Right cardiac atrium (tissue), 5 donors: ENCODE results near the gene SETD5. TPM values are rescaled to one million over a fixed set of nuclear protein-coding genes. Genes with fewer than 3 reads are reported as not detected.

Source experiments
- ATAC-seq, 2 donors: fragments of 200-7000 bp; cut with Tn5 transposase; one replicate each; pipeline versions ENCODE4 v1.8.0 to v1.9.1; 2020; ENCODE audit warnings: moderate library complexity in 2 of 2, mild to moderate bottlenecking in 1 of 2
- DNase-seq, 3 donors: peaks; one replicate each; pipeline ENCODE4 v3.0.0-alpha.2; 2020
- H3K27ac ChIP-seq: one replicate; pipeline ENCODE4 v1.5.1; 2013; ENCODE audit warnings: mild to moderate bottlenecking, low read length, control low read depth, moderate library complexity
- H3K27me3 ChIP-seq: one replicate; pipeline ENCODE4 v1.6.1; 2013; ENCODE audit not compliant: control insufficient read depth, insufficient read depth
- H3K4me1 ChIP-seq: one replicate; pipeline ENCODE4 v1.6.1; 2013; ENCODE audit warnings: low read length; ENCODE audit not compliant: control insufficient read depth, insufficient read depth
- H3K4me3 ChIP-seq: one replicate; pipeline ENCODE4 v1.5.1; 2013; ENCODE audit warnings: low read length, control low read depth
- H3K9me3 ChIP-seq: one replicate; pipeline ENCODE4 v1.6.1; 2013; ENCODE audit warnings: low read length; ENCODE audit not compliant: control insufficient read depth
- WGBS: extraction: QIAGEN DNeasy Blood & Tissue Kit; methylation state at CpG from one replicate; pipeline ENCODE4 v1.1.7; 2013; 5-methylcytosine and 5-hydroxymethylcytosine counted together
- intact Hi-C, 4 donors: fragments of 100-400 bp; cut with DNase I; formaldehyde crosslinking; loops; one replicate each; pipeline versions ENCODE4 v1.11.0 to v1.14.0; 2022 to 2023
- polyA plus RNA-seq: library from polyadenylated mRNA; stranded (reverse); fragments of 200-250 nt; gene quantifications from one replicate; pipeline ENCODE4 v1.2.3, GENCODE V29; 2013
- total RNA-seq, 4 donors: library from RNA; stranded (reverse); fragmentation: NEBNext Ultra II Directional; extraction: Animal tissue kit (Norgen Biotek cat#: 25700); gene quantifications; one replicate each; pipeline ENCODE4 v1.2.1, GENCODE V29; 2021
- donor health status: healthy with polysubstance abuse.
- donor health status: DM: no; HTN: yes; CAD: no.
- donor health status: DM: no; HTN: no; CAD: no.
- donor health status: DM: no; HTN: yes; CAD: no; lungs with severe emphysema.
- donor health status: DM: yes; HTN: yes; CAD: no.

Gene SETD5
- total and polyA plus RNA-seq, 5 donors = 29.4 to 73.6 (median 64.4) TPM

DNA sequence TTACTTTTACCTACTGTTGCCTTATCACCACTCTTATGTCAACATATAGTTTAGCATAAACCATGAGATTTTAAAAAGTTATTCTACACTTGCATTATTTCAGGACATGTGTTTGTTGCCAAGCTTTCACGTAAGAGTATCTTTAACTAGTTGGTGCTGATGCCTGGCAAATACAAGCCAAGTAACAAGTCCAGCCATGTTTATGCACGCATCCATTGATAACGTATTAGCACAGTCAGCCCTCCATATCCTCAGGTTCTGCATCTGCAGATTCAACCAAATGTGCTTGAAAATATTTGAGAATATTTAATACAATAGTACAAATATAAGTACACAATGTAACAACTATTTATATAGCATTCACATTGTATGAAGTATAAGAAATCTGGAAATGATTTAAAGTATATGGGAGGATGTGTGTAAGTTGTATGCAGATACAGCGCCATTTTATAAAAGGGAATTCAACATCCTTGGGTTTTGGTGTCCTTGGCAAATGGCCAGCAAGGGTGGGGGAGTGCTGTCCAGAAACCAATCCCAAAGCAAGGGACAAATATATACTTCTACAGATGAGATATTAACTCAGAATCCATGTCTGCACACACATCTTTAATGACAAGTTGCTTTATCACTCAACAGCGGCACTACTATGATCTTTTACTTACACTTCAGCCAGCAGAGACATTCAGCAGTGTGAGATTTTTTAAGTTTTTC lies 8.7 kb upstream of the SETD5 start:
- Histone ChIP-seq H3K27ac (no peak overlapping the region), H3K9me3 (no peaks in the 10 kb centered on the region), H3K4me3 (no peak overlapping the region), H3K27me3 (no peaks in the 10 kb centered on the region), H3K4me1 (no peaks in the 10 kb centered on the region)
- no peak for DNase-seq
- WGBS = 86% methylated on average over 5 of the region's 5 CpGs
- no peak for ATAC-seq
- intact Hi-C loops = loop anchor here in 1 of 4 donors (5.0 kb wide), 1 partner anchor 44 kb away; no protein-coding TSS in a partner anchor

GRCh38 chr3:9390265-9390888 lies 7.0 kb upstream of the SETD5 start:
- ATAC-seq (no peak), DNase-seq (no peak)
- Histone ChIP-seq H3K4me3 (no peak overlapping the region), H3K27ac (no peak overlapping the region), H3K4me1 (no peaks in the 10 kb centered on the region), H3K9me3 (no peaks in the 10 kb centered on the region), H3K27me3 (no peaks in the 10 kb centered on the region)
- intact Hi-C loops = loop anchor here in 1 of 4 donors (5.0 kb wide), 1 partner anchor 37 kb away; no protein-coding TSS in a partner anchor
- WGBS = 88% methylated on average over 5 of the region's 5 CpGs

GRCh38 chr3:9392041-9392440 lies 5.4 kb upstream of the SETD5 start:
- no peak for ATAC-seq

DNA sequence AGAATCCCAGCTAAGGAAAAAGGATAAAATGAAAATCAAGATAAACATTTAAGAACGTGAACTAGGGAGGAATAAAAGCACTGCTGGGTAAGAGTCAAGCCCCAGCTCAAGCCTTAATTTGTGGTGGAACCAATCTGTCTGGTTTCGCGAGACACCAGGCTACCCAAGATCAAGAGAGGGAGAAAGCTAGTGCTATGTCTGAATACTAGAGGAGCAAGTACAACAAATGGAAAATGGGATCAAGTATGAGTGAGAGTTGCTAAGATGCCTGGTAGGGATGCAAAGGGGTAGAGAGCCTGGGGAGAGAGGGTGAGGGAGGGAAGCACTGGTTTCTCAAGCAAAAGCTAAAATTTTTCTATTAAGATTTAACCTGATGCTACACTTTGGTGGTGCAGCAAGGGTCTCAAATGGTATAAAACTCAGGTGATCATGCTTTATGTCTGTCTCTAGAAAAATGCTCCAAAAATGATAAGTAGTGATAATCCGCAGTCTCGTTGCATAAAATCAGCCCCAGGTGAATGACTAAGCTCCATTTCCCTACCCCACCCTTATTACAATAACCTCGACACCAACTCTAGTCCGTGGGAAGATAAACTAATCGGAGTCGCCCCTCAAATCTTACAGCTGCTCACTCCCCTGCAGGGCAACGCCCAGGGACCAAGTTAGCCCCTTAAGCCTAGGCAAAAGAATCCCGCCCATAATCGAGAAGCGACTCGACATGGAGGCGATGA lies 1.7 kb upstream of the SETD5 start:
- no peak for ATAC-seq
- Histone ChIP-seq H3K4me1 (no peaks in the 10 kb centered on the region), H3K9me3 (no peaks in the 10 kb centered on the region), H3K4me3 (peak overlapping the region; percentile 68), H3K27me3 (no peaks in the 10 kb centered on the region), H3K27ac (peak overlapping the region; percentile 86)
- intact Hi-C loops = loop anchor here in 1 of 4 donors (5.0 kb wide), 1 partner anchor 37 kb away; no protein-coding TSS in a partner anchor
- no peak for DNase-seq
- WGBS = 5% methylated on average over 15 of the region's 15 CpGs

More at GRCh38 chr3:9392041-9392440, 5.4 kb upstream of the SETD5 start:
- Histone ChIP-seq H3K4me3 (no peak overlapping the region), H3K9me3 (no peaks in the 10 kb centered on the region), H3K27ac (no peak overlapping the region), H3K4me1 (no peaks in the 10 kb centered on the region), H3K27me3 (no peaks in the 10 kb centered on the region)
- DNase-seq = no peak
- intact Hi-C loops = loop anchor here in 1 of 4 donors (5.0 kb wide), 1 partner anchor 35 kb away; no protein-coding TSS in a partner anchor
- WGBS = 27% methylated on average over 1 of the region's 1 CpG

GRCh38 chr3:9396301-9396631 lies 1.1 kb upstream of the SETD5 start:
- under 1% methylated on average over 25 of the region's 25 CpGs for WGBS
- DNase-seq = peak in 1 of 3 donors; percentile 91
- Histone ChIP-seq H3K4me1 (no peaks in the 10 kb centered on the region), H3K27ac (peak overlapping the region; percentile 86), H3K27me3 (no peaks in the 10 kb centered on the region), H3K4me3 (peak overlapping the region; percentile 68), H3K9me3 (no peaks in the 10 kb centered on the region)
- peak; percentile 61 to 65 for ATAC-seq
- intact Hi-C loops = loop anchor here in 1 of 4 donors (5.0 kb wide), 1 partner anchor 36 kb away; no protein-coding TSS in a partner anchor

- Histone ChIP-seq H3K4me1 (no peaks in the 10 kb centered on the region), H3K4me3 (peak overlapping the region; percentile 68), H3K27ac (peak overlapping the region; percentile 86), H3K27me3 (no peaks in the 10 kb centered on the region), H3K9me3 (no peaks in the 10 kb centered on the region)
- intact Hi-C loops = loop anchor here in 1 of 4 donors (5.0 kb wide), 1 partner anchor 36 kb away; no protein-coding TSS in a partner anchor
- DNase-seq (peak; percentile 98 to 99 (median 99)), ATAC-seq (peak; percentile 93)
- WGBS = under 1% methylated on average over 71 of the region's 71 CpGs
Observed at GRCh38 chr3:9396632-9397331, 633 bp upstream of the SETD5 start.

DNA sequence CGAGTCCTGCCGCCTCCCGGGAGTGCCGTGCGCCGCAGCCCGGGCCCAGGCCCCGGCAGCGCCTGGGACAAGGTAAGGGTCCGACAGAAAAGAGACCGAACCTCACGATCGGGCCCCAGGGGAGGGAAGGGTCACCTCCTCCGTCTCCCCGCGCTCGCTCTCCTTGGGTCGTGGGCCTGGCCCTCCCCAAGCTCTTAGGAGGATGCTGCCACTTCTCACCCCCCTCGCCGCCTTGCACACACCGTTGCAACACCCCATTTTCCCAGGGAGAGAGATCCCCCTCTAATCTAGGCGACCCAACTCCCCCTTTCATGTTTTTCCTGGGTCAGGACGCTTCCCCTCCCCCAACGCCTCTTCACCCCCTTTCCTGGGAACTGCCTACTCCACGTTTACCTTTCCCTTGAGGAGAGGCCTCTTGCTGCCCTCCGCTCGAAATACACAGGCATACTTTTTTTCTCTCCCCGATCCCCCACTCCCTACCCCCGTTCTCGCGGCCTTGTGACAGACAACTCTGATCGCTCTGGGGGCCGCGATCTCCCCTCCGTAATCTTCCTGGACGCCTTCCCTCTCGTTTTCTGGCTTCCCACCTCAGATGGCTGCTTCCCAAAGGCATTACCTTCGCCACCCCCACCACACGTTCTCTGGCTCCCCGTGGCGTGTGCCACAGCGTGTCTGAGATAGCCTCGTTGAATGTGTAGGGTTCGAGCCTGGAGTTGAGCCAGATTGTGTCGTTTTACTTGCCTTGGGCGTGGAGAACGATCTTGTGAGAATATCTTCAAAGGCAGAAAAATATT lies 688 bp downstream of the SETD5 start:
- Histone ChIP-seq H3K9me3 (no peaks in the 10 kb centered on the region), H3K27ac (peak overlapping the region; percentile 89), H3K4me1 (peaks cover 4% of the 10 kb centered on the region), H3K4me3 (peak overlapping the region; percentile 68), H3K27me3 (no peaks in the 10 kb centered on the region)
- DNase-seq (peak; percentile 47 to 71 (median 68)), ATAC-seq (no peak)
- intact Hi-C loops = loop anchor here in 1 of 4 donors (5.0 kb wide), 1 partner anchor 34 kb away; no protein-coding TSS in a partner anchor
- under 1% methylated on average over 47 of the region's 47 CpGs for WGBS

GRCh38 chr3:9398700-9399336 lies 1.4 kb downstream of the SETD5 start:
- Histone ChIP-seq H3K27me3 (no peaks in the 10 kb centered on the region), H3K9me3 (no peaks in the 10 kb centered on the region), H3K4me3 (peak overlapping the region; percentile 68), H3K27ac (peak overlapping the region; percentile 89), H3K4me1 (peaks cover 4% of the 10 kb centered on the region)
- ATAC-seq = no peak
- under 1% methylated on average over 7 of the region's 7 CpGs for WGBS
- intact Hi-C loops = loop anchor here in 1 of 4 donors (5.0 kb wide), 1 partner anchor 33 kb away; no protein-coding TSS in a partner anchor
- peak in 2 of 3 donors; percentile 32 to 48 for DNase-seq

- H3K27me3 ChIP-seq = no peaks in the 10 kb centered on the region
- peaks cover 4% of the 10 kb centered on the region for H3K4me1 ChIP-seq
- H3K4me3 ChIP-seq = peak overlapping the region; percentile 68
- DNase-seq = no peak
- no peak overlapping the region for H3K27ac ChIP-seq
- WGBS = 3% methylated on average over 2 of the region's 2 CpGs
- H3K9me3 ChIP-seq = no peaks in the 10 kb centered on the region
- intact Hi-C loops = loop anchor here in 1 of 4 donors (5.0 kb wide), 1 partner anchor 33 kb away; no protein-coding TSS in a partner anchor
- ATAC-seq = no peak
Observed at GRCh38 chr3:9399337-9399703, 1.9 kb downstream of the SETD5 start.
